Subcutaneous adipose tissue (tissue), 4 donors: ENCODE data around the gene ARHGEF17. TPM values are rescaled to one million over a fixed set of nuclear protein-coding genes. Genes with fewer than 3 reads are reported as not detected.

Experiments
- total RNA-seq, 4 donors: library from RNA; depleted of rRNA; stranded (reverse); fragments of >200 nt; gene quantifications; one replicate each; pipeline ENCODE4 v1.1.0, GENCODE V29; 2016
- TF ChIP-seq, protein P1 (sequence below): fragments of 450-650 bp; IDR thresholded peaks from one replicate; pipeline ENCODE4 v1.5.1; 2016; ENCODE audit warnings: low read depth, mild to moderate bottlenecking, control low read depth, antibody characterized with exemption, moderate library complexity

The ARHGEF17 gene
- total RNA-seq, 4 donors from 2014 or later = 13.1 to 95.1 (median 28.3) TPM

DNA sequence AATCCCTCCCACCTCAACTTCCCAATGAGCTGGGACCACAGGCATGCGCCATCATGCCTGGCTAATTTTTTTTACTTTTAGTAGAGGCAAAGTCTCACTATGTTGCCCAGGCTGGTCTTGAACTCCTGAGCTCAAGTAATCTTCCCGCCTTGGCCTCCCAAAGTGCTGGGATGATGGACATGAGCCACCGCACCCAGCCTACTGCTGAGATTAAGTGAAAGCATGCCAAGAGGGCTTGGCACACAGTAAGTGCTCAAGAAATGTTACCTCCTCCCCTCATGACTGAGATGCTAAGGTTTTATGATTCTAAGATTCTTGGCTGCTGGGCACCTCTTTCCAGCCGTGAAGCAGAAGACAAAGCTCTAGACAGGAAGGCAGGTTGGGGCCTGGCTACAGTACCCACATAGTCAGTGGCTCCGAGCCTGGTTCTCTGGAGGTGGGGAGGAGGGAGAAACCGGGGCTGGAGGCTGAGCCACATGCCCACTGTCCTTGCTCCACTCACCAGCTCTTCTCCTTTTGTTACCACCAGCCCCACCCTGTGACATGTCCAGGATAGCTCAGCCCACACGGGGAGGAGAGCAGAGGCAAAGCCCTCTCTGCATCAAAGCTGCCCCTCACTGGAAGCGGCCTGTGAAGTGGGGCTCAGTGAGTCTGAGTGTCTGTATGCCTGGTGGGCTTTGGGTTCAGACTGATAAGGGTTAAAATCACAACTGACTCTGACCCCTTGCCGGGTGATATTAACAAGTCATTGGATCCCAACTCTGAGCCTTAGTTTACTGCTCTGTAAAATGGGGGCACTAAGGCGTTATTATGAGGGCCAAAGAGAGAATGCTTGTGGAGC lies 12.9 kb downstream of the ARHGEF17 start:
- TF ChIP-seq, protein P1, sequence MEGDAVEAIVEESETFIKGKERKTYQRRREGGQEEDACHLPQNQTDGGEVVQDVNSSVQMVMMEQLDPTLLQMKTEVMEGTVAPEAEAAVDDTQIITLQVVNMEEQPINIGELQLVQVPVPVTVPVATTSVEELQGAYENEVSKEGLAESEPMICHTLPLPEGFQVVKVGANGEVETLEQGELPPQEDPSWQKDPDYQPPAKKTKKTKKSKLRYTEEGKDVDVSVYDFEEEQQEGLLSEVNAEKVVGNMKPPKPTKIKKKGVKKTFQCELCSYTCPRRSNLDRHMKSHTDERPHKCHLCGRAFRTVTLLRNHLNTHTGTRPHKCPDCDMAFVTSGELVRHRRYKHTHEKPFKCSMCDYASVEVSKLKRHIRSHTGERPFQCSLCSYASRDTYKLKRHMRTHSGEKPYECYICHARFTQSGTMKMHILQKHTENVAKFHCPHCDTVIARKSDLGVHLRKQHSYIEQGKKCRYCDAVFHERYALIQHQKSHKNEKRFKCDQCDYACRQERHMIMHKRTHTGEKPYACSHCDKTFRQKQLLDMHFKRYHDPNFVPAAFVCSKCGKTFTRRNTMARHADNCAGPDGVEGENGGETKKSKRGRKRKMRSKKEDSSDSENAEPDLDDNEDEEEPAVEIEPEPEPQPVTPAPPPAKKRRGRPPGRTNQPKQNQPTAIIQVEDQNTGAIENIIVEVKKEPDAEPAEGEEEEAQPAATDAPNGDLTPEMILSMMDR = no peak

DNA sequence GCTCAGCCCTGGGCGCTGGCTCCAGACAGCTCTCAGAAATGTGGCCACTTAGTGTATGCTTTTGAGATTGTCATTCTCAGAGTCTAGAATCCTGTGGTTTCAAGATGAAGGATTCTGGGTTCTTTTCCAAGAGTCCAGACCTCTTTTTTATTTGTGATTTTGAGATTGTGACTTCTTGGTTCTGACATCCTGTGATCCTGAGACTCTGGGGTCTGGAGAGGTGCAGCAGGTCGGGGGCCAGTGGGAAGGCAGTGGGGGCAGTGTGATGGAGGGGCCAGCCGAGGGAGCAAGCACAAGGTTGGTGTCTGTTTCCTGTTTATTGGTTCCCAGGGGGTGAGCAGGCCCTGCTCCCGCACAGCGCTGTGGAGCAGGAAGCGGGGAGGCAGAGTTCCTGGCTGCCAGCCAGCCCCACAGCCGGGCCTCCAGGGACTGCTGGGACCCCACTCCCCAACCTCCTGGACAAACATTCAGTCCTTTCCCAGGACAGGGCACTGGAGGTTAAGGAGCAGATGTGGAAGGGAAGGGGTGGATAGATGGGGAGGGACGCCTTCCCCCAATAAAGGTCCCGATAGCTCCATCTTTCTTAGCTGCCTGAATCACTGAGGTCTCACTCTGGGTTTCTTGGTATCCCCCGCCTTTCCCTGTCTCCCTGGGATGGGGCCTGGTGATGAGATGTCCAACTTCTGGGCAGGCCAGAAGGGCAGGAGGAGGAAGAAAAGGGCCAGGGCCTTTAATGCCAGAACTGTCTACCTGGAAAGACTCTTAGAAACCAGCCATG lies 13.7 kb downstream of the ARHGEF17 start:
- TF ChIP-seq, protein P1 = no peak

DNA sequence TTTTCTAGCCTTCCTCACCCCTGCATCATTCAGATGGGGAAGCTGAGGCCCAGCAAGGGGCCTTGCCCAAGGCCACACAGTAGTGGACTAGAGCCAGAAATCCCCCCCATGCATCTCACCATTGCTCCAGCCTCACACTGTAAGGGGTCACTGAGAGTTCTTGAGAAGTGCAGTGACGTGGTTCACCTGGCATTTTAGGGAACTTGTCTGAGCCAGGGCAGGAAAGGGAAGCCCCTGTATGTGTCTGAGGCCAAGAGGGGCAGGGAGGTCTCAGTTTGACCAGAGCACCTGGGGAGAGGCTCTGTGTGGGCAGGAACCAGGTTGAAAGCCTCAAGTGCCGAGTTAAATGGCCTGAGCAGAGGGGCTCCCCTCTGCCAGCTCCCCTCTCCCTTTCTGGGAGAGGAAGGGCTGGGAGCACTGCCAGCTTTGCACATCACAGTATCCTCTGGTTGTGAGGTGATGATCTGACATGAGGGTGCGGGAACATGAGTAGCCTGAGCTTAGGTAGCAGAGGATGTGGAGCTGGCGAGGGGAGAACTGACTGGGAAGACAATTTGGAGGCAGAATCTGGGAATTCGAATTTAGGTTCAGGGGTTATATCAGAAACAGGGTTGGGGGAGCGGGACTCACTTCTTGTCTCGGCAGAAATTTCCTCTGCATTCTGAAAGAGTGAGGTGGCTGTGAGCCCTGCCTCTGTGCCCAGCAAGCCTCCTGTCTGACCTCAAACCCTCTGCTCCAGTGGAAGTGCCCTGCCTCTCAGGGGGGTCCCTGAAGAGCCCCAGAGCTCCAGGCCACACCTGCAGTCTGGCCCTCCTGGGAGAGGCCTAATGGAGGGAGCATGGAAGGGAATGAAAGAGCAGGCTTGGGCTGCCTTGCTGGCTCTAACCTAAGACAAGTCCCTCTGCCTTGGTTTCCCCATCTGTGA lies 14.6 kb downstream of the ARHGEF17 start:
- TF ChIP-seq, protein P1 = no peak

DNA sequence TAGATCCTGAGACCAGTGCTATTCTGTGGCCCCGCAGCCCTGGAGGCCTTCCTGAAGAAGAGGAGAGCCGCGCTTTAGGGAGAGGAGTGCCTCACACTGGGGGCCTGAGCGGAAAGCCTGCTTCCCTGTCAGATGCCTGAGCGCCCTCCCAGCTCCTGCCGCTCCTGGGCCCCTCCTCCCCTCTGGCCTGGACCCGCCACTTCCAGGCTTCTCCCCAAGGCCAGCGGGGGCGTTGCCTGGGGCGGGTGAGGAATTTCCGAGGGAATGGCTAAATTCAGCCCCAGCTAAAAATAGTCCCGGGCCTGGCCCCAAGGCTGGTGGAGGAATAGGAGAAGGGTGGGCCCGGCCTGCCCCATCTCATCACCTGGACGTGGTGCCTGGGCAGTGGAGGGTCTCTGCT lies 15.4 kb downstream of the ARHGEF17 start:
- TF ChIP-seq, protein P1 = no peak

DNA sequence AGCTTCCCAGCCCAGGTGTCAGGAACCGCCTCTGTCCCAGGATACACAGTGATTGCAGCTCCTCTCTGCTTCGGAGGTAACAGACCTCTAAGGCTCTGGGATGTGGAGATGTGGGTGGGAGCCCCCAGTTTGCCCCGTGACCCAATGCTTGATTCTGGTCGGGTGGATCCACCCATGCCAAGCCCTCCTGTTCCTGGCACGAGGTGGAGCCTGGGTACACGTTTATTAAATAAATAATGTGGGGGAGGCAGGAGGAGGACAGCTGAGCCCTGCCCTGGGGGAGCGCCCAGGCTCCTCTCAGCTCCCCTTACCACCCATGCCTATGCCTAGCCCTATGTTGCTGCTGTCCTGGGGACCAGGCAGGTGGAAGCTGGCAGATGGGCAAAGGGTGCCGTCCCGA lies 16.0 kb downstream of the ARHGEF17 start:
- TF ChIP-seq, protein P1 = no peak

DNA sequence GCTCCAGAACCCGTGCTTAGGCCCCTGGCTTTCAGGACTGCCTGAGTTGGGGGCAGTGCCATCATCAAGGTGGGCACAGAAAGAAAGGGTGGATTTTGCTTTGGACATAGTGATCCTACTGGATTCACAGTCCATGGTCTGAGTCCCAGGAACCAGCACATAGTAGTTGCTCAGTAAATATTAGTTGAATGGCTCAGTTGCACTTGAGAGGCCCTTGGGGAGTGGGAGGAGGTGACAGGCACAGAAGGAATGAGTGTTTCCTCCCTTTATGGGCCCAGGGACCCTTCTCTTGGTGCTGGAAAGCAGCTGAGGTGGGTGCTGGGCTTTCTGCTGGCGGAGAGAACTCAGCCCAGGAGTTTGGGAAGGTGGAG lies 16.6 kb downstream of the ARHGEF17 start:
- TF ChIP-seq, protein P1 = no peak
